Endothelial cell of umbilical vein (primary cell): ENCODE measurements around the gene SDC4.

ENCODE experiments used
- CTCF ChIP-seq, 2 donors: IDR thresholded peaks; 1 replicate in 1 of 2; 2 replicates in 1 of 2; pipeline ENCODE4 v1.5.1; 2011; ENCODE audit warnings: low read length in 2 of 2, mild to moderate bottlenecking in 2 of 2, moderate library complexity in 2 of 2, control low read depth in 1 of 2, inconsistent platforms in 1 of 2, low read depth in 1 of 2; ENCODE audit not compliant: insufficient read depth in 1 of 2; ENCODE audit errors: extremely low read depth in 1 of 2
- POLR2A ChIP-seq: IDR thresholded peaks from 2 replicates; pipeline ENCODE4 v1.6.1; 2012; ENCODE audit warnings: low read depth, mild to moderate bottlenecking, control low read depth, low read length

- no peak for TF ChIP-seq CTCF (IDR thresholded peaks at IDR 0.05; ENCODE audit: extremely low read depth in 1 of 2, insufficient read depth in 1 of 2, low read depth in 1 of 2, low read length in 2 of 2)
- no peak for TF ChIP-seq POLR2A
Measured at GRCh38 chr20:45353746-45354145, 5.5 kb upstream of the SDC4 start.
